ENCODE data around the gene ITIH5.

Gene ITIH5

GRCh38 chr10:7625009-7625408 is 41.8 kb downstream of the ITIH5 start:
- DNase-seq (ENCODE audit: low spot score), result no peak
- TF ChIP-seq CTCF (IDR thresholded peaks at IDR 0.05), result no peak
- Histone ChIP-seq H3K4me3 (no peak overlapping the region), H3K27ac (no peak overlapping the region)

GRCh38 chr10:7622969-7623368 is 43.8 kb downstream of the ITIH5 start:
- Histone ChIP-seq H3K4me3 (no peak overlapping the region), H3K27ac (no peak overlapping the region)
- TF ChIP-seq CTCF (IDR thresholded peaks at IDR 0.05), result no peak
- DNase-seq (ENCODE audit: low spot score), result no peak

- no peak for DNase-seq (ENCODE audit: low spot score)
- Histone ChIP-seq H3K27ac (no peak overlapping the region), H3K4me3 (no peak overlapping the region)
- no peak for TF ChIP-seq CTCF (IDR thresholded peaks at IDR 0.05)
These were observed 48.3 kb downstream of the ITIH5 start for GRCh38 chr10:7618461-7618860.

GRCh38 chr10:7611909-7612308 is 54.9 kb downstream of the ITIH5 start:
- TF ChIP-seq CTCF (IDR thresholded peaks at IDR 0.05), result no peak
- Histone ChIP-seq H3K27ac (no peak overlapping the region), H3K4me3 (no peak overlapping the region)
- DNase-seq (ENCODE audit: low spot score), result no peak

- DNase-seq (ENCODE audit: low spot score), result peak; percentile 75
These were observed 55.9 kb downstream of the ITIH5 start for GRCh38 chr10:7610651-7611389.

GRCh38 chr10:7610026-7610425 is 56.7 kb downstream of the ITIH5 start:
- peak overlapping the region in 1 of 2 donors; percentile 42 for H3K27ac ChIP-seq
- peak; percentile 46 for DNase-seq (ENCODE audit: low spot score)
- no peak overlapping the region for H3K4me3 ChIP-seq
- TF ChIP-seq CTCF (IDR thresholded peaks at IDR 0.05), result no peak

More at GRCh38 chr10:7610651-7611389, 55.9 kb downstream of the ITIH5 start:
- no peak overlapping the region for H3K27ac ChIP-seq
- no peak overlapping the region for H3K4me3 ChIP-seq
- TF ChIP-seq CTCF (IDR thresholded peaks at IDR 0.05), result no peak

GRCh38 chr10:7609556-7609955 is 57.2 kb downstream of the ITIH5 start:
- Histone ChIP-seq H3K27ac (no peak overlapping the region), H3K4me3 (no peak overlapping the region)
- TF ChIP-seq CTCF (IDR thresholded peaks at IDR 0.05), result no peak
- DNase-seq (ENCODE audit: low spot score), result peak; percentile 5
